ENCODE measurements around the gene CHPF.

DNA sequence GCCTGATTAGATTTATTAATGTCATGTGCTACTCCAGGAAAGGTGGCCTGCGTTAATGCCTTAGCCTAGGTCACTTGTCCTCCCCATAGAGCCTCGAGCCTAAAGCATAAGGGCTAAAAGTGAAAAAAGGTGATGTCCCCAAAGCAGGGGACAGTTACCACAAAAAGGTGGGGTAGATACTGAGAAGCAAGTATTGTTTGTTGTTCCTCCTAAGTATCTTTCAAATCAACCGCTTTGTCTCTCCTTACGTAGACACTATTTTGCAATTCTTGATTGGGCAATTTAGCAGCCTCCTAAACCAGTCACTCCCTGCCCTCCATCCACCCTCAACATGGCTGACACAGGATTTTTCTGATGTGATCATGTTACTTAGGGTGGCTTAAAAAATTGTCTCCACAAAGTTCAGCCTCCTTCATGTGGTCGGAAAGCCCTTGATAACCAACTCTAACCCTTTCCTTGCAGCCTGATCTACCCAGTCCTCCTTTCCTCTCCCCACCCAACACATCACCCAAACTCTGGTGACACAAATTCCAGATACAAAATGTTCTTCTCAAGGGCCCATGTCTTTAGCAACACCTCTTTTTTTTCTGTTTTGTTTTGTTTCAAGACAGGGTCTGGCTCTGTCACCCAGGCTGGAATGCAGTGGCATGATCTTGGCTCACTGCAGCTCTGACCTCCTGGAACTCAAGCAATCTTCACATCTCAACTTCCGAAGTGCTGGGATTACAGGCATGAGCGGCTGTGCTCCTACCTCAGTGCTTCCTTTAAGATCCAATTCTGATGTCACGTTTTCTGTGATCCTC lies 35.4 kb upstream of the CHPF start:
- TF ChIP-seq ZNF274 (IDR thresholded peaks at IDR 0.05; ENCODE audit: low read depth, low read length) (no peak), YY1 (IDR thresholded peaks at IDR 0.05; ENCODE audit: insufficient read depth, insufficient read length) (no peak)
